ENCODE results near the gene MRPL12.

Gene MRPL12

GRCh38 chr17:81741049-81741593, 38.0 kb downstream of the MRPL12 start:
- TF ChIP-seq, protein P1, sequence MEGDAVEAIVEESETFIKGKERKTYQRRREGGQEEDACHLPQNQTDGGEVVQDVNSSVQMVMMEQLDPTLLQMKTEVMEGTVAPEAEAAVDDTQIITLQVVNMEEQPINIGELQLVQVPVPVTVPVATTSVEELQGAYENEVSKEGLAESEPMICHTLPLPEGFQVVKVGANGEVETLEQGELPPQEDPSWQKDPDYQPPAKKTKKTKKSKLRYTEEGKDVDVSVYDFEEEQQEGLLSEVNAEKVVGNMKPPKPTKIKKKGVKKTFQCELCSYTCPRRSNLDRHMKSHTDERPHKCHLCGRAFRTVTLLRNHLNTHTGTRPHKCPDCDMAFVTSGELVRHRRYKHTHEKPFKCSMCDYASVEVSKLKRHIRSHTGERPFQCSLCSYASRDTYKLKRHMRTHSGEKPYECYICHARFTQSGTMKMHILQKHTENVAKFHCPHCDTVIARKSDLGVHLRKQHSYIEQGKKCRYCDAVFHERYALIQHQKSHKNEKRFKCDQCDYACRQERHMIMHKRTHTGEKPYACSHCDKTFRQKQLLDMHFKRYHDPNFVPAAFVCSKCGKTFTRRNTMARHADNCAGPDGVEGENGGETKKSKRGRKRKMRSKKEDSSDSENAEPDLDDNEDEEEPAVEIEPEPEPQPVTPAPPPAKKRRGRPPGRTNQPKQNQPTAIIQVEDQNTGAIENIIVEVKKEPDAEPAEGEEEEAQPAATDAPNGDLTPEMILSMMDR (IDR thresholded peaks at IDR 0.05; ENCODE audit: extremely low read depth, missing control alignments): no peak
- DNase-seq (ENCODE audit: low spot score): no peak

GRCh38 chr17:81741594-81742452, 38.7 kb downstream of the MRPL12 start:
- TF ChIP-seq, protein P1 (IDR thresholded peaks at IDR 0.05; ENCODE audit: extremely low read depth, missing control alignments): no peak
- no peak for DNase-seq (ENCODE audit: low spot score)

Measured in GM20000 (cell line).